MM.1S (cell line): Measurements from ENCODE around the gene TAF1D.

Experiments used
- EZH2 ChIP-seq: fragments of 300-600 bp; sonication (generic); optimal IDR thresholded peaks from 2 replicates; pipeline ENCODE3; 2017; ENCODE audit warnings: low read depth, mild to moderate bottlenecking, antibody characterized with exemption, low read length, mixed read lengths
- TF ChIP-seq, protein P1 (sequence below): fragments of 300-600 bp; sonication (generic); IDR thresholded peaks from 2 replicates; pipeline ENCODE4 v1.5.1; 2016; ENCODE audit warnings: antibody characterized with exemption, low read length, mixed read lengths

DNA sequence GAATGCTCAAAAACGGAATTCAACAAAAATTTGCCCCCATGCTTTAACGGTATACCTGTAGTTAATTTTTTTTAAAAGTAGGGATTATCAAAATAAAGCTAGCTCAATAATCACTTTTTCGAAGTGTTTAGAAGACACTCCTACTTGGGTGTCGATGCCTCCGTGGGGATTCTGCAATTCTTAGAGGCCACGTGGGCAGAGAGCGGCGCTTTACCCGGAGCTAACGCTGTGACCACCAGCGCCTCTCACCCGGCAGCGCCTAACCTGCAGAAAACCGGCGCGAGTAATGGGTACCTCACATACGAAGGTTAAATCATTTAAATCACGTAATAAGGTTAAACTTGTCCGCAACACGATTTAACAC, 583 bp downstream of the TAF1D start:
- TF ChIP-seq, protein P1, sequence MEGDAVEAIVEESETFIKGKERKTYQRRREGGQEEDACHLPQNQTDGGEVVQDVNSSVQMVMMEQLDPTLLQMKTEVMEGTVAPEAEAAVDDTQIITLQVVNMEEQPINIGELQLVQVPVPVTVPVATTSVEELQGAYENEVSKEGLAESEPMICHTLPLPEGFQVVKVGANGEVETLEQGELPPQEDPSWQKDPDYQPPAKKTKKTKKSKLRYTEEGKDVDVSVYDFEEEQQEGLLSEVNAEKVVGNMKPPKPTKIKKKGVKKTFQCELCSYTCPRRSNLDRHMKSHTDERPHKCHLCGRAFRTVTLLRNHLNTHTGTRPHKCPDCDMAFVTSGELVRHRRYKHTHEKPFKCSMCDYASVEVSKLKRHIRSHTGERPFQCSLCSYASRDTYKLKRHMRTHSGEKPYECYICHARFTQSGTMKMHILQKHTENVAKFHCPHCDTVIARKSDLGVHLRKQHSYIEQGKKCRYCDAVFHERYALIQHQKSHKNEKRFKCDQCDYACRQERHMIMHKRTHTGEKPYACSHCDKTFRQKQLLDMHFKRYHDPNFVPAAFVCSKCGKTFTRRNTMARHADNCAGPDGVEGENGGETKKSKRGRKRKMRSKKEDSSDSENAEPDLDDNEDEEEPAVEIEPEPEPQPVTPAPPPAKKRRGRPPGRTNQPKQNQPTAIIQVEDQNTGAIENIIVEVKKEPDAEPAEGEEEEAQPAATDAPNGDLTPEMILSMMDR = no peak
- TF ChIP-seq EZH2 = no peak
